Neural progenitor cell (in vitro differentiated cells): ENCODE data around the gene ACOXL. TPM values are rescaled to one million over a fixed set of nuclear protein-coding genes. Genes with fewer than 3 reads are reported as not detected.

ENCODE experiments used
- DNase-seq: peaks from one replicate; pipeline ENCODE4 v3.0.0-alpha.2; 2016; ENCODE audit warnings: low spot score
- H2AFZ ChIP-seq: fragments of 200-600 bp; sonication (generic); replicated peaks from 2 replicates; pipeline ENCODE4 v1.6.1; 2016; ENCODE audit warnings: antibody characterized with exemption
- H3F3A ChIP-seq: fragments of 200-600 bp; sonication (generic); 2 replicates; pipeline ENCODE4 v1.6.1; 2016; ENCODE audit warnings: antibody characterized with exemption, low read depth
- H3K27ac ChIP-seq: fragments of 200-600 bp; sonication (generic); 2 replicates; pipeline ENCODE4 v1.5.1; 2016; ENCODE audit warnings: mild to moderate bottlenecking
- H3K27me3 ChIP-seq: fragments of 200-600 bp; sonication (generic); 2 replicates; pipeline ENCODE4 v1.6.1; 2016; ENCODE audit warnings: mild to moderate bottlenecking, moderate library complexity
- H3K36me3 ChIP-seq: fragments of 200-600 bp; sonication (generic); 2 replicates; pipeline ENCODE4 v1.5.1; 2016
- H3K4me1 ChIP-seq: fragments of 200-600 bp; sonication (generic); 2 replicates; pipeline ENCODE4 v1.6.1; 2016; ENCODE audit warnings: mixed run types
- H3K4me2 ChIP-seq: fragments of 200-600 bp; sonication (generic); 2 replicates; pipeline ENCODE4 v1.6.1; 2016
- H3K4me3 ChIP-seq: fragments of 200-600 bp; sonication (generic); 2 replicates; pipeline ENCODE4 v1.5.1; 2016
- H3K79me2 ChIP-seq: fragments of 200-600 bp; sonication (generic); 2 replicates; pipeline ENCODE4 v1.6.1; 2016; ENCODE audit warnings: low read depth
- H3K9ac ChIP-seq: fragments of 200-600 bp; sonication (generic); 2 replicates; pipeline ENCODE4 v1.6.1; 2016
- H3K9me3 ChIP-seq: fragments of 200-600 bp; sonication (generic); 2 replicates; pipeline ENCODE4 v1.5.1; 2016; ENCODE audit warnings: low read depth
- H4K20me1 ChIP-seq: fragments of 200-600 bp; sonication (generic); 2 replicates; pipeline ENCODE4 v1.6.1; 2016; ENCODE audit warnings: low read depth
- H3K27ac Mint-ChIP-seq: 3 replicates; pipeline ENCODE4 v1.8.0; 2021; ENCODE audit warnings: mixed read lengths
- H3K27me3 Mint-ChIP-seq: 2 replicates; pipeline ENCODE4 v1.8.0; 2022; ENCODE audit warnings: low read depth, mild to moderate bottlenecking, inconsistent platforms, moderate library complexity, mixed read lengths; ENCODE audit not compliant: insufficient read depth
- H3K36me3 Mint-ChIP-seq: 3 replicates; pipeline ENCODE4 v1.8.0; 2021; ENCODE audit warnings: mixed read lengths
- H3K4me1 Mint-ChIP-seq: 3 replicates; pipeline ENCODE4 v1.8.0; 2021; ENCODE audit warnings: mixed read lengths
- H3K4me3 Mint-ChIP-seq: 3 replicates; pipeline ENCODE4 v1.8.0; 2021; ENCODE audit warnings: mild to moderate bottlenecking, moderate library complexity, mixed read lengths
- H3K9me3 Mint-ChIP-seq: 3 replicates; pipeline ENCODE4 v1.8.0; 2020; ENCODE audit warnings: mixed read lengths
- EZH2 ChIP-seq: fragments of 200-600 bp; sonication (generic); IDR thresholded peaks from 2 replicates; pipeline ENCODE4 v1.6.1; 2017; ENCODE audit warnings: antibody characterized with exemption, mild to moderate bottlenecking, moderate library complexity
- EZH2phosphoT487 ChIP-seq: fragments of 200-600 bp; sonication (generic); IDR thresholded peaks from 2 replicates; pipeline ENCODE4 v1.6.1; 2017; ENCODE audit warnings: antibody characterized with exemption
- total RNA-seq: library from RNA; depleted of rRNA; stranded (reverse); fragments of >200 nt; gene quantifications from 2 replicates; pipeline ENCODE4 v1.2.3, GENCODE V29; 2015; ENCODE audit warnings: low replicate concordance
- TF ChIP-seq, protein P1 (sequence below): fragments of 200-600 bp; sonication (generic); IDR thresholded peaks from 2 replicates; pipeline ENCODE4 v1.5.1; 2017; ENCODE audit warnings: antibody characterized with exemption, mild to moderate bottlenecking

ACOXL gene
- total RNA-seq, 1 donor from 2014 or later, result 2.9 TPM

DNA sequence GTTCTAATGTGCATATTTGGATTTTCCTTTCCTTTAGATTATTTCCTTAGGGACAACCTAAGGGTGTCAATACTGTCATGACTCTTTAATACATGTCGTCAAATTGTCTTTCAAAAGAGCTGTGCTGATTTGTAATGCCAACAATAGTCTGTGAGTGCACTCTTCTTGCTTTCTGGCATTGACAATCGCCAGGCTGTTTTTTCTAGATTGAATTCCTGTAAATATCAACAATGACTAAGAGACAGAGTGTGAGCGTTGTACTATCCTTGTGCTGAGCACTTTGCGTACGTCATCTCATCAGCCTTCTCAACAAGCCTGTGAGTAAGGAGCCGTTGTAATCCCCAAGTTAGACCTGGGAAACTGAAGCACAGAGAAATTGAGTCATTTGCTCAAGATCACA lies 96.0 kb downstream of the ACOXL start:
- Mint-ChIP-seq H3K27ac (no peak overlapping the region), H3K4me3 (no peak overlapping the region), H3K4me1 (peaks cover 3% of the 10 kb centered on the region), H3K27me3 (peaks cover 10% of the 10 kb centered on the region), H3K36me3 (peaks cover 4% of the 10 kb centered on the region), H3K9me3 (peaks cover 27% of the 10 kb centered on the region)
- Histone ChIP-seq H3K9me3 (peaks cover 8% of the 10 kb centered on the region), H3K4me1 (peaks cover 5% of the 10 kb centered on the region), H3K27ac (no peak overlapping the region), H3K79me2 (no peaks in the 10 kb centered on the region), H2AFZ (no peak overlapping the region), H4K20me1 (no peaks in the 10 kb centered on the region), H3K4me3 (no peak overlapping the region), H3K9ac (no peak overlapping the region), H3F3A (no peaks in the 10 kb centered on the region), H3K36me3 (no peaks in the 10 kb centered on the region), H3K4me2 (no peak overlapping the region), H3K27me3 (no peaks in the 10 kb centered on the region)
- no peak for DNase-seq
- TF ChIP-seq, protein P1, sequence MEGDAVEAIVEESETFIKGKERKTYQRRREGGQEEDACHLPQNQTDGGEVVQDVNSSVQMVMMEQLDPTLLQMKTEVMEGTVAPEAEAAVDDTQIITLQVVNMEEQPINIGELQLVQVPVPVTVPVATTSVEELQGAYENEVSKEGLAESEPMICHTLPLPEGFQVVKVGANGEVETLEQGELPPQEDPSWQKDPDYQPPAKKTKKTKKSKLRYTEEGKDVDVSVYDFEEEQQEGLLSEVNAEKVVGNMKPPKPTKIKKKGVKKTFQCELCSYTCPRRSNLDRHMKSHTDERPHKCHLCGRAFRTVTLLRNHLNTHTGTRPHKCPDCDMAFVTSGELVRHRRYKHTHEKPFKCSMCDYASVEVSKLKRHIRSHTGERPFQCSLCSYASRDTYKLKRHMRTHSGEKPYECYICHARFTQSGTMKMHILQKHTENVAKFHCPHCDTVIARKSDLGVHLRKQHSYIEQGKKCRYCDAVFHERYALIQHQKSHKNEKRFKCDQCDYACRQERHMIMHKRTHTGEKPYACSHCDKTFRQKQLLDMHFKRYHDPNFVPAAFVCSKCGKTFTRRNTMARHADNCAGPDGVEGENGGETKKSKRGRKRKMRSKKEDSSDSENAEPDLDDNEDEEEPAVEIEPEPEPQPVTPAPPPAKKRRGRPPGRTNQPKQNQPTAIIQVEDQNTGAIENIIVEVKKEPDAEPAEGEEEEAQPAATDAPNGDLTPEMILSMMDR, result no peak
- no peak for TF ChIP-seq EZH2
- no peak for TF ChIP-seq EZH2phosphoT487

DNA sequence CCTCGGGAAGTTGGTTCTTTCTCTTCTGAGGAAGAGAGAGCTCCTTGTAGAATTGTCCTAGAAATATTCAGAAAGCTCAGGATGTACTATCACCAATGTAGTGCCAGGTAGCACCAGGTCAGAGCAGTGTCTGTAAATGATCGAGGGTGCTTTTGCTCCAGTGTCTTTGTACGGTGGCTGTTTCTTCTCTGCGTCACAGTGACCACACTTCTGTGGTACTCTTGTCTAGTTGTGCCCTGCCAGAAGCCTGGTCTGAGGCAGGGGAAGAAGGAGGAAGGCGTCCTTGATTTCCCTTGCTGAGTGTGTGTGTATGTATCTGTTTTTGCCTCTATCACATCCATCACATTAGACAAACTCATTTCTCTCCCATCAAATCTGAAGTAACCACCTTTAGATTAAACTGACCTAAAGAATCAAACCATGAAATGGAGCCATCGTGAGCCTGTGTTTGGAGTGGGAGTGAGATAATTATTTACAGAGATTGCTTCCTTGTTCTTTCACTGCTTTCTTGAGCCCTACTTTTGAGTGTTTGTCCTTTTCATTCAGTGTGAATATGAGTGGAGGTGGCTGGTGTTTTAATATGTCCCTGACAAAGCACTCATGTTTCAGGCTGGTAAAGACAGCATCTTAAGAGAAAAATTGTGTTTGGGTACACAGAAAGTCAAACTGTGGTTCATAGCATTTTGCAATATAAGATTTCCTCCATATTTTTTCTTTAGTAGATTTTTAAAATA lies 97.2 kb downstream of the ACOXL start:
- peaks cover 18% of the 10 kb centered on the region for H3K9me3 Mint-ChIP-seq
- no peaks in the 10 kb centered on the region for H3K36me3 ChIP-seq
- no peaks in the 10 kb centered on the region for H4K20me1 ChIP-seq
- H3K27ac ChIP-seq, result no peak overlapping the region
- H2AFZ ChIP-seq, result no peak overlapping the region
- no peaks in the 10 kb centered on the region for H3K79me2 ChIP-seq
- H3K4me3 Mint-ChIP-seq, result no peak overlapping the region
- no peaks in the 10 kb centered on the region for H3K9me3 ChIP-seq
- peaks cover 16% of the 10 kb centered on the region for H3K4me1 Mint-ChIP-seq
- no peaks in the 10 kb centered on the region for H3K27me3 ChIP-seq
- no peak overlapping the region for H3K4me2 ChIP-seq
- DNase-seq, result no peak
- H3K27ac Mint-ChIP-seq, result no peak overlapping the region
- no peak overlapping the region for H3K4me3 ChIP-seq
- H3K27me3 Mint-ChIP-seq, result peaks cover 15% of the 10 kb centered on the region
- TF ChIP-seq EZH2phosphoT487, result no peak
- TF ChIP-seq, protein P1, result no peak
- TF ChIP-seq EZH2, result no peak
- H3K9ac ChIP-seq, result no peak overlapping the region
- no peaks in the 10 kb centered on the region for H3F3A ChIP-seq
- no peaks in the 10 kb centered on the region for H3K36me3 Mint-ChIP-seq
- H3K4me1 ChIP-seq, result peaks cover 17% of the 10 kb centered on the region

DNA sequence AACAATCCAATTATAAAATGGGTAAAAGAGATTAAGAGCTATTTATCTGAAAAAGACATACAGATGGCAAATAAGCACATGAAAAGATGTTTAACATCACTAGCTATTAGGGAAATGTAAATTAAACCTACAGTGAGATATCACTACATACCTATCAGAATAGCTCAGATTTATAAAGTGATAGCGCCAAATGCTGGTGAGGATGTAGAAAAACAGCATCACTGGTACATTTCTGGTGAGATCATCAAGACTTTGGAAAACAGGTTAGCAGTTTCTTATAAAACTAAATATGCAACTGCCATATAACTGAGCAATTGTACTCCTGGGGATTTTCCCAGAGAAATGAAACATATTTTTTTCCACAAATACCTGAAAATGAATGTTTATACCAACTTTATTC lies 100.4 kb downstream of the ACOXL start:
- H3K9me3 Mint-ChIP-seq, result peaks cover 3% of the 10 kb centered on the region
- peaks cover 7% of the 10 kb centered on the region for H3F3A ChIP-seq
- no peaks in the 10 kb centered on the region for H4K20me1 ChIP-seq
- H3K36me3 ChIP-seq, result no peaks in the 10 kb centered on the region
- no peak overlapping the region for H3K27ac ChIP-seq
- no peaks in the 10 kb centered on the region for H3K9me3 ChIP-seq
- no peak overlapping the region for H3K27ac Mint-ChIP-seq
- no peak overlapping the region for H3K4me2 ChIP-seq
- no peaks in the 10 kb centered on the region for H3K27me3 ChIP-seq
- peaks cover 14% of the 10 kb centered on the region for H3K27me3 Mint-ChIP-seq
- no peak overlapping the region for H3K4me3 ChIP-seq
- no peak for DNase-seq
- H3K4me1 Mint-ChIP-seq, result peaks cover 40% of the 10 kb centered on the region
- no peak overlapping the region for H2AFZ ChIP-seq
- H3K36me3 Mint-ChIP-seq, result no peaks in the 10 kb centered on the region
- no peaks in the 10 kb centered on the region for H3K79me2 ChIP-seq
- no peak overlapping the region for H3K4me3 Mint-ChIP-seq
- TF ChIP-seq EZH2phosphoT487, result no peak
- TF ChIP-seq EZH2, result no peak
- TF ChIP-seq, protein P1, result no peak
- H3K9ac ChIP-seq, result no peak overlapping the region
- H3K4me1 ChIP-seq, result peaks cover 36% of the 10 kb centered on the region
